Stimulated activated CD8-positive, alpha-beta memory T cell treated with anti-CD3 and anti-CD28 coated beads, Interleukin-7, amount 100 ng/mL, for 1 hour (primary cell): ENCODE measurements around the gene ARID4A.
"Not testable (repeated sequence)": the region's sequence is repeated elsewhere in the genome, so short reads cannot be mapped to it uniquely, and the experiment has no call there.

ENCODE experiments used
- DNase-seq, 2 donors: peaks; one replicate each; pipeline ENCODE4 v3.0.0-alpha.2; 2020; ENCODE audit warnings: low read depth in 2 of 2

The ARID4A gene

DNA sequence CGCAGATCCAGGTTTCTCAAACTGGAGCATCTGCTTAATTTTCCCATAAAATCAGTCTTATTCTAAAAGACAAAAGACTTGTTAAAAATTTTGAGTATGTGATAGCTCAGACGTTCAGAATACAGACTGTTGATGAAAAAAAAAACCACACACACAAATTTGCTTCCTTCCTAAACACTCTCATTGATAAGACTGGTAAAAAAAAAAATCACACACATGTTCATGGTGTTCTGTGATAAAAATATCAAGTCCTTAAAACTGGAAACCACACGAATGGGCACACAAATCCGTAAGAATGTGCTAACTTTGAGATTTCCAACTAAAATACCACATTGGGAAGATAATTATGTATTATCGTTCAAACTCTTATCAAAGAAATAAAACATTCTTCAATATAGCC, 6.7 kb upstream of the ARID4A start:
- DNase-seq: no peak

GRCh38 chr14:58292187-58292586, 6.2 kb upstream of the ARID4A start:
- no peak for DNase-seq

DNA sequence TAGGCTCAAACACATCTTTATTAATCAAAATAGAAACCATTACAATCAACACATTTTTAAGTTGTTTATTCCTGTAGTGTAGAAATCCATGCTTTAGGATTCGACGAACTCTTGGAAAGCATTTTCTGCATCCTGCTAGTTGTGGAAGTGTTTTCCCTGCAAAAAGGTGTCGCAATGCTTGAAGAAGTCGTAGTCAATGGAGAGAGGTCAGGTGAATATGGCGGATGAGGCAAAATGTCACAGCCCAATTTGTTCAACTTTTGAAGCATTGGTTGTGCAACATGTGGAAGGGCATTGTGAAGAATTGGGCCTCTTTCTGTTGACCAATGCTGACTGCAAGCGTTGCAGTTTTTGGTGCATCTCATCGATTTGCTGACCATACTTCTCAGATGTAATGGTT, 4.2 kb upstream of the ARID4A start:
- no peak for DNase-seq

- DNase-seq: no peak
Measured at GRCh38 chr14:58296726-58297125, 1.6 kb upstream of the ARID4A start.

GRCh38 chr14:58297412-58297761, 968 bp upstream of the ARID4A start:
- DNase-seq: no peak

- DNase-seq: peak; percentile 93 to 96
Measured at GRCh38 chr14:58297762-58298476, 436 bp upstream of the ARID4A start.

DNA sequence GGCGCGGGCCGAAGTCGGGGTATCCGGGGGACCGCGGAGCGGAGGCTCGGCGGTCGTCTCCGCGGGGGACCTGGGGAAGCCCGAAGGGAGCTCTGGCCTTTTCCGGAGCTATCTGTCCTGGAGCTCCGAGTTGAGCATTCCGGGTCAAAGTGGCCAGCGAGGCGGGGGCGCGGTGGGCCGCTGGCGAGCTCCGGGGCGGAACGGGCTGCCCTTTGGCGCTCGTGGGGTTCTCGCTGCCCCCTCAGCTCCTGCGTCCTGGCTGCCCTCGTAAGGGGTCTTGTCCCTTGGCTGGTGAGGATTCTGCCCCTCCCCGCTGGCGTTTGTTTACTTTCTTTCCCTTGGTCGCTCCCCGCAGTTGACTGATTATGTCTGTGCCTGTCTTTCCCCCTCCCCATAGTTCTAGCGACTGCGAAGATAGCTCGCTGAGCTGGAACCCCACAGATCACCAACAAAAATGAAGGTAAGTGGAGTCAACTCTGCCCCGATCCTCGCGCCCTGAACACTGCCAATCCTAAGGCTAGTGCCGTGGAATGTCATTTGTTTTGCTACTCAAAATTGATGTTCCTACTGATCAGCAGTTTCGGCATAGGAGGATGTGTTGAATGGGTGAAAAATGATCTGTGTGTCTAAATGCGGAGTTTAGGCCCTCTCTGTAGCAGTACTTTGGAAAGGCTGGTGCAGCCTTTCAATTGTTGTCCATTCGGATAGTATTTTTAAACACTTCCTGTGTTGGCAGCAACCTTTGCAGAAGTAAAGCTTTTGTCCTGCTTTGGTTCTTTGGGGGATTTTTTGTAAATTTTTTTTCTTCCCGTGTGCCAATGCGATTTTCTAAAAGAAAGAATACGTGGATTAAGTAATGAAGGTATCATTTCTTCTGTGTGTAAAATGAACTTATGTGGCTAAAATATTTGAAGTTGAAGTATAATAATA, 1.3 kb downstream of the ARID4A start:
- DNase-seq: peak; percentile 7 to 9

- DNase-seq: no peak
Measured at GRCh38 chr14:58301416-58301815, 3.1 kb downstream of the ARID4A start.

GRCh38 chr14:58305730-58306129, 7.4 kb downstream of the ARID4A start:
- DNase-seq: no peak

GRCh38 chr14:58307597-58308316, 9.4 kb downstream of the ARID4A start:
- no peak for DNase-seq

- no peak for DNase-seq
Measured at GRCh38 chr14:58309086-58309485, 10.7 kb downstream of the ARID4A start.

DNA sequence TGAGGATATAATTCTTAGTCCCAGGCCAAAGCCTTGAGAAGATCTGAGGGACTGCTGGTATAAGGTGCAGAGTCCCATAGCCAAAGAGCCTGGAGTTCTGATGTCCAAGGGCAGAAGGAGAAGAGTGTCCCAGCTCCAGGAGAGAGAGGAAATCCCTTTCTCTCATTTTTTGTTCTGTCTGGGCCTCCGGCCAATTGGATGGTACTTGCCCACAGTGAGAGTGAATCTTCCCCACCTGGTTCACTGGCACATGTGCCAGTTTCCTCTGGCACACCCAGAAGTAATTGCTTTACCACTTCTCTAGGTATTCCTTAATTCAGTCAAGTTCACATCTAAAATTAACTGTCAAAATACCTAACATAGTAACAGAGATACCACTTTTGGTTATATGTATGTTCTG, 15.3 kb downstream of the ARID4A start:
- no peak for DNase-seq

GRCh38 chr14:58315606-58316005, 17.3 kb downstream of the ARID4A start:
- DNase-seq: no peak

DNA sequence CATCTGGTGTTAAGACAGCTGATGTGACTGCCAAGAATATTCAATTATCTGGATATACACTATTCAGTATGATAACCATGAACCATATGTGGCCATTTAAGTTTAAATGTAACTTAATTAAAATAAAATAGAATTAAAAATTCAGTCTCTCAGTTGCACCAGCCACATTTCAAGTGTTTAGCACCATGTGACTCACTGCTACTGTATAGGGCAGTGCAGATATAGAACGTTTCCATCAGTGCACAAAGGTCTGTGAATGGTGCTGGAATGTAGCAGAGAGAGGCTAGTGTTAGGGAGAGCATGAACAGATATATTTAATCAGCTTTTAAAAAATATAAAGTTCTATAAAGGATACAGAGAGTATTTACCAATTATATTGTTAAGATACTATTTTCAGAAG, 28.7 kb downstream of the ARID4A start:
- no peak for DNase-seq

DNA sequence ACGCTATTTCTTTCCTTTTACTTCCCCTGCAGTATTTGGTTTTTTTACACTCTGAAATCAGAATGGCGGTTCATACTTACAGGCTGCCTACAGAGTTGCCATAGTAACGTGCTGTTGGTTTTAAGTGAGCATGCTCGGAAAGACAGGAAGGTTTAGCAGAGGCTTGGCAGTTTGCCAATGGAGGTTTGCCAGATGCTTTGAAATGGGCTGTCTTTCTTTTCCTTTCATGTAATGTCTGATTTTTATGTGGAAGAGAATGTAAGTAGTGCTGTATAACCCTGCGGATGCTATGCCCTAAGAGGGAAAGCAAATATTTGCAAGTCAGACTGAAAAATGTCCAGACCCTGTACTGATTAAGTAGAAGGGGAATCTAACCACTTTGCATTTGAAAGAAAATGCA, 32.8 kb downstream of the ARID4A start:
- DNase-seq: peak; percentile 59 to 71

- DNase-seq: no peak
Measured at GRCh38 chr14:58332561-58332960, 34.2 kb downstream of the ARID4A start.

DNA sequence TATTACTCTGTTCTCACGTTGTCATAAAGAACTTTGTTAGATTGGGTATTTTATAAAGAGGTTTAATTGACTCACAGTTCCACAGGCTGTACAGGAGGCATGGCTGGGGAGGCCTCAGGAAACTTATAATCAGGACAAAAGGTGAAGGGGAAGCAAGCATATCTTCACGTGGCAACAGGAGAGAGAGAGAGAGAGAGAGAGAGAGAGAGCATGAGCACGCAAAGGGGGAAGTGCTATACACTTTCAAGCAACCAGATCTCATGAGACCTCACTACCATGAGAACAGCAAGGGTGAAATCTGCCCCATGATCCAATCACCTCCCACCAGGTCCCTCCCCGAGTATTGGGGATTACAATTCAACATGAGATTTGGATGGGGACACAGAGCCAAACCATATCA, 41.3 kb downstream of the ARID4A start:
- DNase-seq: not testable (repeated sequence)

- no peak for DNase-seq
Measured at GRCh38 chr14:58341152-58341748, 42.9 kb downstream of the ARID4A start.

GRCh38 chr14:58343535-58343934, 45.2 kb downstream of the ARID4A start:
- not testable (repeated sequence) for DNase-seq

GRCh38 chr14:58353516-58354299, 55.4 kb downstream of the ARID4A start:
- no peak for DNase-seq

GRCh38 chr14:58354808-58355207, 56.5 kb downstream of the ARID4A start:
- DNase-seq: no peak
